ENCODE results near the gene PGAM4.
"Not testable (repeated sequence)": the region's sequence is repeated elsewhere in the genome, so short reads cannot be mapped to it uniquely, and the experiment has no call there.

The PGAM4 gene

GRCh38 chrX:77969538-77969937 is at the start of gene PGAM4:
TSS of gene PGAM4 (minus strand) at chrX:77969638. CDS start at chrX:77969638, 0 bp downstream.
- no peak for DNase-seq

DNA sequence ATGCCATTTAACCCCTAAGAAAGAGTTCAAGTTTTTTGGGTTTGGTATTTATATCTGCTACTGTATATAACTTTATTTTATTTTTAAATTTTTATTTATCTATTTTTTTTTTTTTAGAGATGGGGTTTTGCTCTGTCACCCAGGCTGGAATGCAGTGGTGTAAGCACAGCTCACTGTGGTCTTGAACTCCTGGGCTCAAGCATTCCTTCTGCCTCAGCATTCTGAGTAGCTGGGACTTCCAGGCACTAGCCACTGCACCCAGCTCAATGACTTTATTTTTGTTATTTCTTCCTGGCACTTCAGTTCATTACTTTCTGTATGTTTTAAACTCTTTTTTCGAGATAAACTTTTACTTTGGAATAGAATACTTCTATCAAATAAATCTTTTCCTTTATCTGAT is 42.4 kb upstream of the PGAM4 start:
- DNase-seq = no peak

GRCh38 chrX:77979870-77980269 is 10.4 kb upstream of the PGAM4 start:
- no peak for DNase-seq

- no peak for DNase-seq
Measured at GRCh38 chrX:77977518-77977917, 8.1 kb upstream of the PGAM4 start.

- no peak for DNase-seq
Measured at GRCh38 chrX:77977095-77977494, 7.7 kb upstream of the PGAM4 start.

DNA sequence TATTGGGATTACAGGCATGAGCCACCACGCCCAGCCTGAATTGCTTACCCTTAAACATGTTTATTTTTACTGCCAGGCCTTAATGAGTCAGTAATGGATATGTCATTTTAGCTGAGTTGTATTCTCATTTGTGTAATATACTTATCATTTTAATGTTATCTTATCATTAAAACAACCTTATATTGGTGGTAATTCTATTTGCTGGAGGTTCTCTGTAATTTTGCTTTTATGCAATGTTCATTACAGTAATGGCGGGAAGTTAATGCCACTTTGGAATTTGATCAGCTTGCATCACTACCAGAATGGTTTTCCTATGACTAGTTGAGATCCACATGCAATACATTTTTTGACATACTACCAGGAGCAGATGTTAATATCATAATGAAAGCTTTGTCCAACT is 6.3 kb upstream of the PGAM4 start:
- DNase-seq = no peak

DNA sequence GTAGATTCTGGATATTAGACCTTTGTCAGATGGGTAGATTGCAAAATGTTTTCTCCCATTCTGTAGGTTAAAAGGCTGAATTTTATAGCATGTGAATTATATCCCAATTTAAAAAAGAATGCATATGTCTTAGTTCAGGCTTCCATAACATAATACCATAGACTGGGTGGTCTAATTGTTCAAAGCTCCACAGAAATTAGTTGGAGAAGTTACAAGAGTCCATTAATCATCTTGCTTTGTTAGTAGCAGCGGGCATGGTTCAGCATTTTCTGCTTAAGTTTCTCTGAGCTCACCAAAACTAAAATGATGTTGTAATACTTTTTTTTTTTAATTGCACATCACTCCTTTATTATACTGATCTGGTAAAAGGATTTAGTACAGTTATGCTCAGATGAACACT is 1.8 kb downstream of the PGAM4 start:
- DNase-seq = no peak

DNA sequence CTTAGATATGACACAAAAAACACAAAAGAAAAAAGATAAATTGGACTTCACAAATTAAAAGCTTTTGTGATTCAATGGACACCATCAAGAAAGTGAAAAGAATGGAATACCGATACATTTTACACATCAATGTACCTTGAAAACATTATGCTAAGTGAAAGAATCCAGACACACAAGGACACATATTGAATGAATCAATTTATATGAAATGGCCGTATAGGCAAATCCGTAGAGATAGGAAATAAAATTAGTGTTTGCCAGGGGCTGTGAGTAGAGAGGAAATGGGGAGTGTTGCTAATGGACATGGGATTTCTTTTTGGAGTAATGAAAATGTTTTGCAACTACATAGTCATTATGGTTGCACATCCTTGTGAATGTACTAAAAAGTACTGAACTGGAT is 3.1 kb downstream of the PGAM4 start:
- no peak for DNase-seq

- DNase-seq = no peak
Measured at GRCh38 chrX:77962068-77962902, 7.2 kb downstream of the PGAM4 start.

- no peak for DNase-seq
Measured at GRCh38 chrX:77961063-77961462, 8.4 kb downstream of the PGAM4 start.

DNA sequence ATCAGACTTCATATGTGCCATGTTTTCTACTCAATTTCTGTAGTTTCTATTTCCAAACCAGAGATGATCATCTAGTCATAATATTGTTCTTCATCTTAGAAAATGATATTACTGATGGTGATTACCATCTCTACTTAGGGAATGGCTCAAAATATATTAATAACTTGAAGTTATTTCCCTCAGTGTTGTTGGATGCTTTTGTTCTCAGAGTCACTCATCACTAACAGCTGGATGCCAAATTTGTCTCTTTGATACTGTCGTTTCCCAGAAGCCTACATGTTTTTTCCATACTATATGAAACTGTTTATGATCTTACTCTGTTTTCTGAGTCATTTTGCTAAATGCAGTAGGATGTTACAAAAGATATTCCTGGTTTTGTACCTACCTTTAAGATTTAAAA is 8.9 kb downstream of the PGAM4 start:
- DNase-seq = no peak

DNA sequence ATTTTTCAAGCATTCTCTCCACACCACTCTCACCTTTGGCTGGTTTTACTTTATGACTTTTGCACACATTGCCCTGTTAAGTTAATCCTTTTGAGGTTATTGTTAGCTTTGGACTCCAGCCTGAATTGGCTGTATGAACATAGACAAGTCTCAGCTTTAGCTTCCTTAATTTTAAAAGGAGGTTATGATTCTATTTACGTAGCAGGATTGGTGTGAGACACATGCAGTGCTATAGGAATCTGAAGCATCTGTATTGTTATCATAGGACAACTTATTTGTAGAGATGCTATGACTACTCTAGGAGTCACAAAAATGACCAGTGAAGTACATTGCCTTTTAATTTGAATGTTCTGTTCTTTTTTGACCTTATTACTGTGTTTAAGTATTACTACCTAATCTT is 15.7 kb downstream of the PGAM4 start:
- no peak for DNase-seq

DNA sequence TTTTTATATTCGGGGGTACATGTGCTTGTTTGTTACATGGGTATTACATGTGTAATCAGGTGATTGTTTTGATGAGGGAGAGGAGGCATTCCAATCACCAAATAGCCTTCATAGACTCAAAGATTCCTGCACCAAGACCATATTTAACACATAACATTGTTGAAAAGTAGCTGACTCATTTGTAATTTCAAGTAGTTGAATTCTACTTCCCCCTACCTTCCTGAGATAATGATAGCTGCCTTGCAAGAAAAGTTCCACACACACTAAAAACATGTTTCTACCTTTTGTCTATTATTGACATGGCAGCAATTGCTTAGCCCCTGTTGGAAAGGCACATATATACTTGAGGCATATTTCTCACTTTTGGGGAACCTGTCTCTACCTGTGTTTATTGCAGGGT is 16.1 kb downstream of the PGAM4 start:
- no peak for DNase-seq

GRCh38 chrX:77952173-77952572 is 17.3 kb downstream of the PGAM4 start:
- no peak for DNase-seq

- DNase-seq = no peak
Measured at GRCh38 chrX:77949840-77950239, 19.6 kb downstream of the PGAM4 start.

GRCh38 chrX:77946571-77946970 is 22.9 kb downstream of the PGAM4 start:
- DNase-seq = no peak

GRCh38 chrX:77945910-77946545 is 23.4 kb downstream of the PGAM4 start:
- no peak for DNase-seq

GRCh38 chrX:77945031-77945430 is 24.4 kb downstream of the PGAM4 start:
- DNase-seq = not testable (repeated sequence)

DNA sequence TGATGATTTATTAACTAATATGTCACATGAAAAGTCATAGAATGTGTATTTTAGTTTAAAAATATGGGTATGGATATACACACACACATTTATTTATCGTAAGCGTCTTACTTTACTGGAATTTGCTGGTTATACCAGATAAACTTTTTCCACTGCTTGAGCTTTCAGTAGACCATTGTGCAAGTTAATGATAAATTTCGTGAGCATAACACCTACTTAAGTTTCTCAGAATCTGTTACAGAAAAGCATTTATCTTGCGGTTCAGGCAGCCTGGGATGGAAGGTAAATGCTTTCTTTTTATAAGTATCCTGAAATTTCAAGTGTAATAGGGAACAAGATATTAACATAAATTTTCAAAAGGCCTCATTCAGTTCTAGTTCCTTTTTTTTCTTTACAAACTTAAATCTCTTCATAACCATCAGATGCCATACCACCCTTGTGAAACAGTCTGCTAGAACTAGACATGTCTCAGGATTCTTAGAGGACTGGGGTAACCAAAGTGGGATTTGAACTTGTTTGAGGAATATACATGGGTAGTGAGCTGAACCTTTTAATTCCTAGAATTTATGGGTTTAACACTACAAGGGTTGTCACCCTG is 31.3 kb downstream of the PGAM4 start:
- DNase-seq = no peak

DNA sequence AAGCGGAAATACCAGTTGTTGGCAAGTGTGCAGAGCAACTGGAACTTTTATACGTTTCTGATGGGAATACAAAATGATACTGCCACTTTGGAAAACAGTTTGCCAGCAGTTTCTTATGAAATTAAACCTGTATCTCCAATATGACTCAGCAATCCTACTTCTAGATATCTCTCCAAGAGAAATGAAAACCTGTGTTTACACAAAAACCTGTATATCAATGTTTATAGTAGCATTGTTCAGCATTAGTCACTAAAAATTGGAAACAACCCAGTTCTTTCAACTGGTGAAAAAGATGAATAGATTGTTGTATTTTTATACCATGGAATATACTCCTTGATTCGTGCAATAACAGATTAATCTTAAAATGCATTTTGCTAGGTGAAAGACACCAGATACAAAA is 32.1 kb downstream of the PGAM4 start:
- no peak for DNase-seq

DNA sequence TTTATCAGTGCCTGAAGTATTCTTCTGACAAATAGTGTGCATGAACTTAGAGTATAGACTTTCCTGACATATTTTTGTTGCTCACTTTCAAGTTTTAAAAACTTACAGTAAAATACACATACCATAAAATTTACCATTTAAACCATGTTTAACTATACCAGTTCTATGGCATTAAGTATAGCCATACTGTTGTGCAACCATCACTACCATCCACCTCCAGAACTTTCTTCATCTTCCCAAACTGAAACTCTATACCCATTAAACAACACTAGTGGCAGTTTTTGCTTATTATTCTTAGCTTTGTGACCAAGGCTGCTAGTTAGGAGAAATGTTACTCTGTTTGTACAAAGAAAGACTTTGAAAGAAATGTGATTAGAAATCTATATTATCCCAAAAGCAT is 33.1 kb downstream of the PGAM4 start:
- DNase-seq = no peak

GRCh38 chrX:77935886-77936285 is 33.6 kb downstream of the PGAM4 start:
- no peak for DNase-seq

DNA sequence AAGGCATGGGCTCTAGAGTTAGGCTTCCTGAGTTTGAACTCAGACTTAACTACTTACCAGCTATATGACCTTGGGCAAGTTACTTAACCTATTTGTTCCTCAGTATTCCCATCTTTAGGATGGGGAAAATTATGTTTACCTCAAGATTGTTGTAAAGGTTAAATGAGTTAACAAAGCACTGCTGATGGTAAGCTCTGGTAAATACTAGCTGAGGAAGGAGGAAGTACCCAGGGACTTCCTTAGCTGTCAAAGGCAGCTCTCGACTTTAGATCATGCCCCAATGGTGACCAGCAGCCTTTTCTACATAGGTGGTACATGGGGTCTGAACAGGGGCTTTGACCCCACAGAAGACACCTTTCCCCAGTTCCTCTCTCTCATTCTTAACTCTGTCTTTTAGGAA is 38.9 kb downstream of the PGAM4 start:
- DNase-seq = no peak

- no peak for DNase-seq
Measured at GRCh38 chrX:77925764-77926163, 43.7 kb downstream of the PGAM4 start.

Data from CD4-positive, alpha-beta T cell treated with Interferon gamma for 1 hour (primary cell).